Measurements from ENCODE around the gene NDUFA8.

DNA sequence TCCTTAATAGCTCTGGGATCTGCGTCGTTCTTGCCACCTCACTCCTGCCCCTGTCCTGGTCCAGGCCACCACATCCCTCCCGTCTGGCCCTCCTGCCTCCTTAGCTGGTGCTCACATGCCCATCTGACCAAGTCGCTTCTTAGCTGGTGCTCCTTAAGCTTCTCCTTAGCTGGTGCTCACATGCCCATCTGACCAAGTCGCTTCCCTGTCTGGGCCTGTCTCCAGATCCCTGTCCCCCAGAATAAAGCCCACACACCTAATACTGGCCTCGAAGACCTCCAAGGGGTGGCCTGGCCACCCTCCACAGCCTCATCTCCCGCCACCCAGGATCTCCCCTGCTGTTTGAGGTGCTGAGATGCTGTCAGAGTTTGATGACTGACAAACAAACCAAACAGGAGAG is 35.1 kb downstream of the NDUFA8 start:
- no peak for TF ChIP-seq CTCF (IDR thresholded peaks at IDR 0.05)
- no peak for TF ChIP-seq POLR2A (IDR thresholded peaks at IDR 0.05)
